ENCODE measurements around the gene ACTN1.

DNA sequence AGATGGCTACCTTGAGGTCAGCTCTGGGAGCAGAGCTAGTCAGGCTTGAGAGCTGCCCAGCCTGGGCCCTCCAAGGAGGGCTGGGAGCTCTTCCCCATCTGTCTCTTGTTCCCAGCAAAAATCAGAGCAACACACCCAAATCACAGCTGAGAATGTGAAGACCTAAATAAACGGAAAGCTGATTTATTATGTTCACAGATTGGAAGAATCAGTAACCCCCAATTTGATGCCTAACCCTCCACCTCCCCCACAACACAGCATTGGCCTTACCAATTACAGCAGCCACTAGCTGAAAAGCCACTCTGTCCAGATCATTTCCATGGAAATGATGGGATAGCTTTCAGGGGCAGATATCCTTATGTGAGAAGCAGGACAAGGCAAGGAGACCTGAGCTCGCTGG, 7.1 kb upstream of the ACTN1 start:
- TF ChIP-seq MXI1 (IDR thresholded peaks at IDR 0.05; ENCODE audit: low read depth, low read length) = no peak
- TF ChIP-seq, protein P1, sequence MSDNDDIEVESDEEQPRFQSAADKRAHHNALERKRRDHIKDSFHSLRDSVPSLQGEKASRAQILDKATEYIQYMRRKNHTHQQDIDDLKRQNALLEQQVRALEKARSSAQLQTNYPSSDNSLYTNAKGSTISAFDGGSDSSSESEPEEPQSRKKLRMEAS (IDR thresholded peaks at IDR 0.05; ENCODE audit: low read depth) = no peak
- TF ChIP-seq, protein P2, sequence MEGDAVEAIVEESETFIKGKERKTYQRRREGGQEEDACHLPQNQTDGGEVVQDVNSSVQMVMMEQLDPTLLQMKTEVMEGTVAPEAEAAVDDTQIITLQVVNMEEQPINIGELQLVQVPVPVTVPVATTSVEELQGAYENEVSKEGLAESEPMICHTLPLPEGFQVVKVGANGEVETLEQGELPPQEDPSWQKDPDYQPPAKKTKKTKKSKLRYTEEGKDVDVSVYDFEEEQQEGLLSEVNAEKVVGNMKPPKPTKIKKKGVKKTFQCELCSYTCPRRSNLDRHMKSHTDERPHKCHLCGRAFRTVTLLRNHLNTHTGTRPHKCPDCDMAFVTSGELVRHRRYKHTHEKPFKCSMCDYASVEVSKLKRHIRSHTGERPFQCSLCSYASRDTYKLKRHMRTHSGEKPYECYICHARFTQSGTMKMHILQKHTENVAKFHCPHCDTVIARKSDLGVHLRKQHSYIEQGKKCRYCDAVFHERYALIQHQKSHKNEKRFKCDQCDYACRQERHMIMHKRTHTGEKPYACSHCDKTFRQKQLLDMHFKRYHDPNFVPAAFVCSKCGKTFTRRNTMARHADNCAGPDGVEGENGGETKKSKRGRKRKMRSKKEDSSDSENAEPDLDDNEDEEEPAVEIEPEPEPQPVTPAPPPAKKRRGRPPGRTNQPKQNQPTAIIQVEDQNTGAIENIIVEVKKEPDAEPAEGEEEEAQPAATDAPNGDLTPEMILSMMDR (IDR thresholded peaks at IDR 0.05) = no peak
- TF ChIP-seq, protein P3, sequence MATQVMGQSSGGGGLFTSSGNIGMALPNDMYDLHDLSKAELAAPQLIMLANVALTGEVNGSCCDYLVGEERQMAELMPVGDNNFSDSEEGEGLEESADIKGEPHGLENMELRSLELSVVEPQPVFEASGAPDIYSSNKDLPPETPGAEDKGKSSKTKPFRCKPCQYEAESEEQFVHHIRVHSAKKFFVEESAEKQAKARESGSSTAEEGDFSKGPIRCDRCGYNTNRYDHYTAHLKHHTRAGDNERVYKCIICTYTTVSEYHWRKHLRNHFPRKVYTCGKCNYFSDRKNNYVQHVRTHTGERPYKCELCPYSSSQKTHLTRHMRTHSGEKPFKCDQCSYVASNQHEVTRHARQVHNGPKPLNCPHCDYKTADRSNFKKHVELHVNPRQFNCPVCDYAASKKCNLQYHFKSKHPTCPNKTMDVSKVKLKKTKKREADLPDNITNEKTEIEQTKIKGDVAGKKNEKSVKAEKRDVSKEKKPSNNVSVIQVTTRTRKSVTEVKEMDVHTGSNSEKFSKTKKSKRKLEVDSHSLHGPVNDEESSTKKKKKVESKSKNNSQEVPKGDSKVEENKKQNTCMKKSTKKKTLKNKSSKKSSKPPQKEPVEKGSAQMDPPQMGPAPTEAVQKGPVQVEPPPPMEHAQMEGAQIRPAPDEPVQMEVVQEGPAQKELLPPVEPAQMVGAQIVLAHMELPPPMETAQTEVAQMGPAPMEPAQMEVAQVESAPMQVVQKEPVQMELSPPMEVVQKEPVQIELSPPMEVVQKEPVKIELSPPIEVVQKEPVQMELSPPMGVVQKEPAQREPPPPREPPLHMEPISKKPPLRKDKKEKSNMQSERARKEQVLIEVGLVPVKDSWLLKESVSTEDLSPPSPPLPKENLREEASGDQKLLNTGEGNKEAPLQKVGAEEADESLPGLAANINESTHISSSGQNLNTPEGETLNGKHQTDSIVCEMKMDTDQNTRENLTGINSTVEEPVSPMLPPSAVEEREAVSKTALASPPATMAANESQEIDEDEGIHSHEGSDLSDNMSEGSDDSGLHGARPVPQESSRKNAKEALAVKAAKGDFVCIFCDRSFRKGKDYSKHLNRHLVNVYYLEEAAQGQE (IDR thresholded peaks at IDR 0.05; ENCODE audit: low read depth, low read length) = no peak
- TF ChIP-seq RAD21 (IDR thresholded peaks at IDR 0.05; ENCODE audit: low read length) = no peak
- no peak for TF ChIP-seq JUND (IDR thresholded peaks at IDR 0.05)
- TF ChIP-seq EP300 (IDR thresholded peaks at IDR 0.05; ENCODE audit: borderline replicate concordance in 1 of 2, low read depth in 1 of 2, low read length in 1 of 2) = no peak
- TF ChIP-seq POLR2AphosphoS5 (IDR thresholded peaks at IDR 0.05; ENCODE audit: low read depth, low read length) = no peak
- no peak for TF ChIP-seq GATA2 (CRISPR knock-in tag; IDR thresholded peaks at IDR 0.05)
- TF ChIP-seq RCOR1 (IDR thresholded peaks at IDR 0.05; ENCODE audit: low read length) = no peak
- TF ChIP-seq TEAD4 (IDR thresholded peaks at IDR 0.05; ENCODE audit: borderline replicate concordance, insufficient read depth) = no peak
- TF ChIP-seq SIN3A (IDR thresholded peaks at IDR 0.05; ENCODE audit: borderline replicate concordance, low read depth, low read length) = no peak
